Limb (tissue), 2 donors: ENCODE data around the gene ZNF496.
"Not testable (repeated sequence)": the region's sequence is repeated elsewhere in the genome, so short reads cannot be mapped to it uniquely, and the experiment has no call there.

Experiments used
- DNase-seq, 2 donors: peaks; one replicate each; pipeline ENCODE4 v3.0.0-alpha.2; 2016; ENCODE audit errors: extremely low spot score in 2 of 2

The ZNF496 gene

DNA sequence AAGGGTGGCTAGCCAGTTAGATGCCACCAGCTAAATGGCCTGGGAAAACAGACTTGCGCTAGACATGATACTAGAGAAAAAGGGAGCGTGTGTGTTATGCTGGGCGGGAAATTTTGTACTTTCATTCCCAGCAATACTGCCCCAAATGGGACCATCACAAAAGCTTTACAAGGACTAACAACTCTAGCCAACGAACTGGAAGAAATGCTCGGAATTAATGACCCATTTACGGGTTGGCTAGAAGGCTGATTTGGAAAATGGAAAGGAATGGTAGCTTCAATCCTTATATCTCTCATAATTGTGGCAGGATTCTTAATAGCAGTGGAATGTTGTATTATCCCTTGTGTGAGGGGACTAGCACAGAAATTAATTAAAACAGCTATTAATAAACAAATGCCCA is 27.9 kb upstream of the ZNF496 start:
- no peak for DNase-seq

DNA sequence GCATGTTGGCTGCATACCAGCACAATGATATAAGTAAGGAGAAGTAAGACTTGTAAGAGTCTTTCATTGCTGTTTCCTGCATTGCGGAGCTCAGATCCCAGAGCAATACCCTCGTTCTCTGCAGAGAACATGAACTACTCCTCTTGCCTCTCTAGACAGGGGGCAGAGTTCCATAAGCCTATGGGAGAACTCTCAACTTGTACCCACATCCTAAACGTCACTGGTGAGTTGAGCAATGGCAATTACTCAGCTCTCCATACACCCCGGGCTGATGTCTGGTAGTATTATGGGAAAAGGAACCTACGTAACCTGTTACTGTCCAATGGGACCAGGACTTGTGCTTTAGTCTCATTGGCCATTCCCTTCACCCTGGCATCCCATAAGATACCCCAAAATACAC is 27.3 kb upstream of the ZNF496 start:
- no peak for DNase-seq

- no peak for DNase-seq
Measured at GRCh38 chr1:247357781-247358211, 26.1 kb upstream of the ZNF496 start.

GRCh38 chr1:247357052-247357780 is 25.5 kb upstream of the ZNF496 start:
- no peak for DNase-seq

DNA sequence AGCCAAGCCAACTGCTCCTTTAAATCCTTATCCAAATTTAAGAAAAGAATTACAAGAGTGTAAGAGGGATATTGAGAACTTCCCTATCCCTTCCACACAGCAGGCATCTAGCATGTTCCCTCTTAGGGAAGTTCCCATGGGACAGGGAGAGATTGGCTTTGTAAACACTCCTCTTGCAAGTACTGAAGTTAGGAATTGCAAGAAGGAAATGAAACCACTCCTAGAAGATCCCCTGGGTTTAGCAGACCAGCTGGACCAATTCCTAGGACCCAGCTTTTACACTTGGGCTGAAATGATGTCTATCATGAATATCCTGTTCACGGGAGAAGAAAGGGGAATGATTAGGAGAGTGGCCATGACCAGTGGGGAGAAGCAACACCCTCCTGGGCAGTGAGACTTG is 23.5 kb upstream of the ZNF496 start:
- not testable (repeated sequence) for DNase-seq

- DNase-seq: no peak
Measured at GRCh38 chr1:247352175-247352574, 20.5 kb upstream of the ZNF496 start.

DNA sequence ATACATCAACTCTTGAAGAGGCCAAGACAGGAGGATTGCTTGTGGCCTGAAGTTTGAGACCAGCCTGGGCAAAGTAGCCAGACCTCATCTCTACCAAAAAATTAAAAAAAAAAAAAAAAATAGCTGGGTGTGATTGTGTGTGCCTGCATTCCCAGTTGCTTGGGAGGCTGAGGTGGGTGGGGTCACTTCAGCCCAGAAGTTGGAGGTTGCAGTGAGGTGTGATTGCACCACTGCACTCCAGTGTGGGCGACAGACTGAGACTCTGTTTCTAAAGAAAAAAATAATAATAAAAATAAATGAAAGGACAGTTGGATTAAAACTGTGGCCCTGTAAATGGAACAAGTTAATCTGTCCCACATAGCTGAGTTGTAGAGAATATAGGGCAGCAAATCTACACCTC is 18.9 kb upstream of the ZNF496 start:
- no peak for DNase-seq

GRCh38 chr1:247347477-247348222 is 16.0 kb upstream of the ZNF496 start:
- peak in 1 of 2 donors; percentile 57 for DNase-seq

GRCh38 chr1:247345881-247346280 is 14.2 kb upstream of the ZNF496 start:
- DNase-seq: no peak

DNA sequence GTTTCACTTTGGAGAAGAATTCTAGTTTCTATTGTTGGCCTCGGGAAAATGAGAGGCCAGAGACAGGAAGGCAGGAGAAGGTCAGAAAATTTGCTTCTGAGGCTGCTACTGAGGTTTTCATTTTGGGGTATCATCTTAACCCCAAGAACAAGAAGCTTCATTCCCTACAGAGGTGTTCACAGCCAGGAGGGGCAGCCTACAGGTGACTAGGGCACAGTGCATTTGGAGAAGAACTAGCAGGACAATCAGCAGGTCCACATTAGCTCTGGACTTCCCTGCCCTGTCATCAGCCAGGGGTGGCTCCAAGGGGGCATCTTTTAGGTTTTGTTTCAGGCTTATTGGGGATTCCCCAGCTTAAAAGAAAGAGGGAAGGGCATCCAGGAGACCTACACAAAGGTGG is 12.1 kb upstream of the ZNF496 start:
- DNase-seq: no peak

DNA sequence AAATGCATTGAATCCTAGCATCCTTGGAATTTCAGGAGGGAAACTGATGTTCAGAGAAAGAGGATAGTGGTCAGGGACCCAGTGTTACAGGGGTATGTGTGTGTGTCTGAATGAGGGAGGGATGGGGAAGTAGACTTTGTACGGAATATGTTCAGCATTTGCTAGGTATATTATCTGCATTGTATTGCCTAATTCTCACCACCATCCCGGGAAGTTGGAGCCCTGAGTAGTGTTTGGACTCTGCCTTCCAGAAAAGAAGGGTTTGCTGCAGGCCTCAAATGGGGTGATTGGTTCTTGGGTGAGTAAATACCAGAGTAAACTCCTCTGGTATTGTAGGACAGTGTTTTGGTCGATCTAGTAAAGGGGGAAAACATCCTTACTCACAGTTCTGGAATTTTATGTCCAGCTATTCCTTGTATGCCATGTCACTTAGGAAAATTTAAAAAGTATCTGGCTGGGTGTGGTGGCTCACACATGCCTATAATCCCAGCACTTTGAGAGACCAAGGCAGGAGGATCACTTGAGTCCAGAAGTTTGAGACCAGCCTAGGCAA is 7.1 kb upstream of the ZNF496 start:
- no peak for DNase-seq

GRCh38 chr1:247337961-247338360 is 6.3 kb upstream of the ZNF496 start:
- DNase-seq: no peak

DNA sequence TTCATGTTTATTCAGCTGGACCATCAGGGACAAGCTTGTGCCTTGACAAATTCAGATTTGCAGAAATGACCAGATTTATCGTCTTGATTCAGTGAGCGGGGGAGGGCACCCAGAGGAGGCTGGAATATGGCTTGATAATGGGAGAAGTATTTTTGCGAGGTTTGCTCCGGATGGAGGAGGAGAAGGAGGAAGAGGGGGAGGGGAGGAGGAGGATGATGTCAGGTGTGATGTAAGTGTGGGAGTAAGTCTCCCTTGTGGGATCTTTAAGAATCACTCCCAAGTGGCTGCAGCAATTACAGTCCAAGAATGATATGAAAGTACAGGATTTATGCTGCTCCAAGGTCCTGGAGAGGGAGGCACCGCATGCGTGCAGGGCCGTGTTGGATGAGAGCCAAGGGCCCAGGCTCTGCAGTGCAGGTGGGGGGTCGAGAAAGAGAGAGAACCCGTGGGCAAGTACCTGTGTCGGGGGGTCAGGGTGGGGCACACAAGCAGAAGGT is 5.6 kb upstream of the ZNF496 start:
- no peak for DNase-seq

GRCh38 chr1:247336390-247336789 is 4.7 kb upstream of the ZNF496 start:
- no peak for DNase-seq

DNA sequence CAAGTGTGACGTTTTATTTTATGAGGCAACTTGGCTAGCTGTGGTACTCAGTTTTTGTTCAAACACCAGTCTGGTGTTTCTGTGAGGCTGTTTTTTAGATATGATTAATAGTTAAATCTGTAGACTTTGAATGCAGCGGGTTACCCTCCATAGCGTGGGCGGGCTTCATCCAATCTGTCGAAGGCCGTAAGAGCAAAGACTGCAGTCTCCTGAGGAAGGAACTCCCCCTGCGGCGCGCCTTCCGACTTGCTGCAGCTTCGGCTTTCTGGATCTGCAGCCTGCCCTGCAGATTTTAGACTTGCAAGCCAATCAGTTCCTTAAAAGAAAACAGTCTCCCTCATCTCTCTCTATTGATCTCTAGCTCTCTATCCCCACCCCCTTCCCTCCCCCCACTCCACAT is 4.2 kb upstream of the ZNF496 start:
- no peak for DNase-seq

- DNase-seq: no peak
Measured at GRCh38 chr1:247334378-247335133, 2.9 kb upstream of the ZNF496 start.

GRCh38 chr1:247332623-247333361 is 1.1 kb upstream of the ZNF496 start:
- peak in 1 of 2 donors; percentile 2 for DNase-seq

DNA sequence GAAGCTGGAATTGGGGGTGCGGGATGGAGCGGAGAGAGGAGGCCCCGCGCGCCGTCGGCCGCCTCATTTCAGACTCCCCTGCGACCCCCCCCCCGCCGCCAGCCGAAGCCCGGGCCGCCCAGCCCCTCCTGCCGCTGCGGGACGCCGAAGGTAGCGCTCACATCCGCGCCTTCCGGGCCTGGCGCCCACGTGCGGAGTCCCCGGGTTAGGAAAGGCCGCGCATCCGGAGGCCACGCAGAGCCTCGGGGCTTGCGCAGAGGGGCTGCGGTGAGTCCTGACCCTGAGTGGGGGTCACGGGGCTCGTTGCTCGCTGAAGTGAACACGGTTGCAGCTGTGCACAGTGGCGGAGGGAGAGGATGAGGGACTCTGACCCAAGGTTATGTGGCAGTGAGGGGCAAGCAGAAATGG is 552 bp upstream of the ZNF496 start:
- peak; percentile 9 to 77 for DNase-seq

GRCh38 chr1:247331172-247331524 is 519 bp downstream of the ZNF496 start:
- DNase-seq: peak; percentile 75 to 88

- no peak for DNase-seq
Measured at GRCh38 chr1:247330548-247331171, 1.0 kb downstream of the ZNF496 start.
